Stimulated activated naive CD4-positive, alpha-beta T cell (primary cell): ENCODE measurements around the gene SHISA7.

Source experiments
- DNase-seq, 6 experiments: peaks; one replicate each; lab custom pipeline; 2025; lab: John Stamatoyannopoulos, UW

SHISA7 gene

GRCh38 chr19:55482156-55482961 lies 39.3 kb upstream of the SHISA7 start:
- DNase-seq, result no peak

- no peak for DNase-seq
These were observed 38.7 kb upstream of the SHISA7 start for GRCh38 chr19:55481794-55482155.

- no peak for DNase-seq
These were observed 38.2 kb upstream of the SHISA7 start for GRCh38 chr19:55481148-55481793.

- no peak for DNase-seq
These were observed 36.5 kb upstream of the SHISA7 start for GRCh38 chr19:55479451-55480230.

- DNase-seq, result no peak
These were observed 35.9 kb upstream of the SHISA7 start for GRCh38 chr19:55479045-55479444.

- DNase-seq, result no peak
These were observed 35.3 kb upstream of the SHISA7 start for GRCh38 chr19:55478364-55478763.

- no peak for DNase-seq
These were observed 34.8 kb upstream of the SHISA7 start for GRCh38 chr19:55477905-55478304.

- DNase-seq, result peak; percentile 93 to 98 (median 96)
These were observed 33.1 kb upstream of the SHISA7 start, which contains the start of gene ZNF628 for GRCh38 chr19:55476100-55476775. TSS of gene ZNF628 (plus strand) at chr19:55476617. CDS start at chr19:55479911, 3,294 bp downstream.

- DNase-seq, result no peak
These were observed 31.5 kb upstream of the SHISA7 start for GRCh38 chr19:55474269-55475265.

- DNase-seq, result no peak
These were observed 30.3 kb upstream of the SHISA7 start for GRCh38 chr19:55473225-55474012.

GRCh38 chr19:55472463-55472862 lies 29.4 kb upstream of the SHISA7 start:
- no peak for DNase-seq

GRCh38 chr19:55471266-55471665 lies 28.2 kb upstream of the SHISA7 start:
- no peak for DNase-seq

GRCh38 chr19:55468054-55468393 lies 24.9 kb upstream of the SHISA7 start:
- DNase-seq, result no peak

GRCh38 chr19:55467236-55468053 lies 24.3 kb upstream of the SHISA7 start:
- DNase-seq, result peak in 5 of 6 experiments; percentile 40 to 70 (median 56)

GRCh38 chr19:55466241-55466614 lies 23.1 kb upstream of the SHISA7 start:
- DNase-seq, result no peak

GRCh38 chr19:55465460-55466240 lies 22.6 kb upstream of the SHISA7 start:
- no peak for DNase-seq

GRCh38 chr19:55464662-55465054 lies 21.6 kb upstream of the SHISA7 start, which contains the start of gene C19orf85:
TSS of gene C19orf85 (minus strand) at chr19:55464751. CDS start at chr19:55464554, 197 bp downstream.
- no peak for DNase-seq

- no peak for DNase-seq
These were observed 21.1 kb upstream of the SHISA7 start for GRCh38 chr19:55464039-55464661.
